Measurements from ENCODE around the gene TRIM63. TPM values are rescaled to one million over a fixed set of nuclear protein-coding genes. Genes with fewer than 3 reads are reported as not detected.

Gene TRIM63
- total and polyA plus RNA-seq, 9 of the 15 experiments (the other 6 are each of a cell fraction or from before 2014, with no cell fraction given), result 0.08 to 0.57 (median 0.36) TPM

DNA sequence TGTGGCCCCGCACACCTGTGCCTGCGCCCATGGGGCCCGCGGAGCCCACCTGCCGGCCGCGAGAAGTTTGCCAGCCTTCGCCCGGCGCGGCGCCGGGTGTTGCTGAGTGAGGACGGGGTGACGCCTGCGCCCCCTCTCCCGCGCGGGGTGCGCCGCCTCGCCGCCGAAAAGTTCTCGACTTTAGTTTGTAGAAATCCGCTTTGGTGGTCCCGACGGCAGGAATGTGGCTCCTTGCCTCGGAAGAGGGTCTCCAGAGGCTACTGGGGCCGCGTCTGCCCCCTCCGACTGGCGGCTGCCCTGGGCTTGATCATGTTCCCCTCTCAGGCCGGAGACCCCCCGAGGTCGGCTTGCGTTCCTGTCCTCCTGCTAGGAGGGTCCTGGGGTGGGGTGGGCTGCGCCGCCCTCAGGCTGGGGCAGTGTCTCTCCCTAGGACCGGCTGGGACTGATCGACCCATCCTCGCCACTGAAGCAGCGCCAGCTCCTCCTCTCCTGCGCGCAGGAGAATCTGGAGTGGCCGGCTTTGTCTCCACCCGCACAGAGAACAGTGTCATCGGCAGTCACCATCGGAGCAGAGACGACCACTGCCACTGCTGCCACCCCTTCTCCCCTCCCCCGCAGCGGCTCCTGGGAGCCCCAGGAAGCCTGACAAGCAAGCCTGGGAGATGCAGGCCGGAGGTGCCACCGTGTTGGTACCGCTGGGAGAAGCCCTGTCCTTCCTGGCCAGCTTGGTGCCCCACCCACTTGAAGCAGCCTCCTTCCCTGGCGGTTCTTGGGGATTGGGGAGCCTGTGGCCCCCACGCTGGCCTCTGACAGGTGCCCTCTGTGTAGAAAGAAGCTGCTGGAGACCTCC lies 21.0 kb downstream of the TRIM63 start:
- Histone ChIP-seq H3K4me2 (ENCODE audit: insufficient read depth, low read length) (no peak overlapping the region), H3K27me3 (ENCODE audit: control insufficient read depth in 2 of 2, insufficient read depth in 2 of 2, low read length in 2 of 2) (no peaks in the 10 kb centered on the region)
- CTCF ChIA-PET (ENCODE audit: low intra/inter-chr PET ratio), result no interaction called here

More for the DNA sequence above, 21.0 kb downstream of the TRIM63 start:
- H3K4me1 ChIP-seq (replicated peaks in 1 of 2; ENCODE audit: control insufficient read depth in 2 of 2, insufficient read depth in 2 of 2, low read length in 2 of 2), result peaks cover 36 to 45% of the 10 kb centered on the region in 2 experiments
- H3K9ac ChIP-seq (ENCODE audit: insufficient read depth in 1 of 2, low read depth in 2 of 2, low read length in 2 of 2), result peak overlapping the region in 1 of 2 experiments; percentile 67; a peak in 2 of 4 replicates
- no peak for FAIRE-seq
- TF ChIP-seq PRPF4 (IDR thresholded peaks at IDR 0.05; ENCODE audit: insufficient read depth, low read depth, low read length, poor library complexity, severe bottlenecking) (peak; percentile 36), FIP1L1 (IDR thresholded peaks at IDR 0.05; ENCODE audit: low read depth, low read length, poor library complexity, severe bottlenecking) (peak; percentile 34), USF1 (CRISPR knock-in tag; IDR thresholded peaks at IDR 0.05) (0 out of 2 replicates have a peak, but pooled peaks have one; percentile 14), SAP30 (IDR thresholded peaks at IDR 0.05; ENCODE audit: borderline replicate concordance, insufficient read depth, low read depth, low read length, poor library complexity, severe bottlenecking) (no peak)
- no peaks in the 10 kb centered on the region for H4K20me1 ChIP-seq (replicated peaks; ENCODE audit: control insufficient read depth, insufficient read depth, low read length)
- H3K36me3 ChIP-seq (ENCODE audit: control insufficient read depth, insufficient read depth, low read length), result no peaks in the 10 kb centered on the region
- no TSS peak for BruUV-seq (replicated peaks)
- no peak for DNase-seq (ENCODE audit: extremely low read depth in 1 of 4, low spot score in 3 of 4)
- ATAC-seq, result no peak
- 85% methylated on average over 30 of the region's 57 CpGs for WGBS (ENCODE audit: insufficient coverage, low coverage, missing lambda C conversion rate)
- no peak overlapping the region for H3K27ac ChIP-seq (ENCODE audit: extremely low read depth, low read depth, low read length)
- POLR2A ChIA-PET, result interaction anchor here (0.7 to 3.9 kb wide), 3 partner anchors 11 to 118 kb away, joined by 3 to 23 read pairs (median 3); no protein-coding TSS in a partner anchor
- no peak overlapping the region for H2AFZ ChIP-seq (ENCODE audit: low read depth, low read length)
- H3K9me1 ChIP-seq (ENCODE audit: control insufficient read depth, insufficient read depth, low read length), result no peaks in the 10 kb centered on the region
- H3K4me3 ChIP-seq, result no peak overlapping the region
- no peaks in the 10 kb centered on the region for H3K9me3 ChIP-seq (replicated peaks; ENCODE audit: control insufficient read depth, insufficient read depth, low read depth, low read length)
- H3K79me2 ChIP-seq (ENCODE audit: control insufficient read depth, insufficient read depth, low read length), result no peaks in the 10 kb centered on the region
- in situ Hi-C loops (cut with MboI) (no loop called here), intact Hi-C loops (cut with micrococcal nuclease) (no loop called here)
